GM19395 (cell line): ENCODE measurements around the gene SYCN.

Experiments used
- ATAC-seq: cut with Tn5 transposase; IDR thresholded peaks from one replicate; pipeline ENCODE4 v1.9.1; 2021; ENCODE audit warnings: mild to moderate bottlenecking, moderate library complexity; ENCODE audit not compliant: unreplicated experiment

SYCN gene

DNA sequence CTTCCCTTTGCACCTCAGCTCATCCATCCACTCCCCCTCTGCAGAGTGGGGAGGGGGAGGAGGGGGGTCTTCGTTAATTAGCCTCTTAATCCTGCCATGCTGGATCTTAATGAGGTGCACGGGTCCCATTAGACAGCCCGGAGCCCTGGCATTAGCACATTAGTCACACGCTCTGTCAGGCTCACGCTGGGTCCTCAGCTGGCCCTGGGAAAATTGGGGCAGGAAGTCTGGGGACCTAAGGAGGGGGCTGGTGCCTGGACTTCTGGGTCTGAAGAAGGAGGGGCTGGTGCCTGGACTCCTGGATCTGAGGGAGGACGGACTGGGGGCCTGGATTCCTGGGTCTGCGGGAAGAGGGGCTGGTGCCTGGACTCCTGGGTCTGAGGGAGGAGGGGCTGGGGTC is 7.7 kb downstream of the SYCN start:
- no peak for ATAC-seq

DNA sequence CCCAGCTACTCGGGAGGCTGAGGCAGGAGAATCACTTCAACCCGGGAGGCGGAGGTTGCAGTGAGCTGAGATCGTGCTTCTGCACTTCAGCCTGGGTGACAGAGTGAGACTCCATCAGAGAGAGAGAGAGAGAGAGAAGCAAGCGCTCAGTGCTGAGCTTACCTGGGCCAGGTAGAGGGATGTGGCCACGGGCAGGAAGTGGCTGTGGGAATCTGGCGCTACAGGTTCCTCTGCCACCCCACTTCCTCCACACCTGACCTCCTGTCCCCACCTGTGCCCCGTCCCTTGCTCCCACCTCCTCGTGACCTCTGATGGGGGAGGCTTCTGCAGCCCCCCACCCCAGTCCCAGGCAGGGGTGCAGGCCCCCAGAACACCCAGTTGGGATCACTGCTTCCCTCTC is 8.3 kb downstream of the SYCN start:
- no peak for ATAC-seq

DNA sequence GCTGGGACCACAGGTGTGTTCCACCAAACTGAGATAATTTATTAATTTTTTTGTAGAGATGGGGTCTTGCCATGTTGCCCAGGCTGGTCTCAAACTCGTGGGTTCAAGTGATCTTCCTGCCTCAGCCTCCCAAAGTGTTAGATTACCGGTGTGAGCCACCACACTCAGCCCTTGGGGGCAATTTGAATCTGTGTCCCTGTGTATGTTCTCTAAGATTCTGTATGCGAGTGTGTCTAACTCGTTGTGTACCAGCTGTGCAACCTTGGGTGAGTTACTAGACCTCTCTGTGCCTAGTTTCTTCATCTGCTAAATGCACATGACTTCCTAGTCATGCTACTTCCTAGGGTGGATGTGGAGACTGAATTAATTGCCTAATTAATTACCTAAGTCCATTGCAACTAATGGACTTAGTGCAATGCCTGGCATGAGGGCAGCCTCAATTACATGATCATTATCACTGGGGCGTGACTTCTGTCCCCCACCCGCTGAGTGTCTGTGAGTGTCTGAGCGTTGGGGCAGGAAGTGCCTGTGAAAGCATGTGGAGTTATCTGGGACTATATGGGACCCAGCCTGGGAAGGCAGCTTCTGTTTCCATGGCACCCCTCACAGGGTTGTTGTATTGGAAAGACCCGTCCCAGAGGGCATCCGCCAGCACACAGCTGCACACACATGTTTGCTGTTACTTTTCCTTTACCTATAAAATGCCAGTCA is 9.1 kb downstream of the SYCN start:
- ATAC-seq: no peak

DNA sequence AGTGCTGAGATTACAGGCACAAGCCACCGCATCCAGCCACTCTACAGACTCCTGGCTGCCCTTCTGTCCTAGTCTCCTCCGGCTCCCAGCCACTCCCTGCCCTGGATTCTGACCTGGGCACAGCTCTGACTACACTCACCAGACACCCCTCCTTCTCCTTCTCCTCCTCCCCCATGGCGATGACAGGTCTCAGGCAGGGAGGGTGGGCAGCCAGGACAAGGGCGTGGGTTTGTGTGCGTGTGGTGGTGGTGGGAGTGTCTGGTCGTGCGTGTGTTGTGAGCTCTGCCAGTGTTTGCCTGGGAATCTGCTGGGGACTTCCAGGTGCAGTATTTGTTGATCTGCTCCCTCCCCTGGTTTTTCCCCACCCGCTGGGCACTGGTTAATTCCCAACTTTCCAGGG is 10.3 kb downstream of the SYCN start:
- ATAC-seq: no peak

DNA sequence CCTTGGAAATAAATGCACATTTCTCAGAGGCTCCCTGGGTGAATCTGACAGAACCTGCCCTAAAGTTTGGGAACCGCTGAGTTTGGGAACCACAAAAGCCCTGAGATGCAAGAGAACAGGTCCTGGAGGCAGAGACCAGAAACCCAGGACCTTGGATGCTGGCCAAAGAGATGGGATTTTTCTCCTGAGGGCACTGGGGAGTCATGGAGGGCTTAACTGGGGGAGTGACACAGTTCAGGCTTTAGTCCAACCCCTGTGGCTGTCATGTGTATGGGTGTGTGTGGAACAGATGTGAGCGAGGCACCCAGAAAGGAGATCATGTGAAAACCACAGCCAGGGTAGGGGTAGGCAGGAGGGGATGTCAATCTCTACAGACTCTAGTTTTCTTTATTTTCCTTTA is 11.2 kb downstream of the SYCN start:
- ATAC-seq: no peak

DNA sequence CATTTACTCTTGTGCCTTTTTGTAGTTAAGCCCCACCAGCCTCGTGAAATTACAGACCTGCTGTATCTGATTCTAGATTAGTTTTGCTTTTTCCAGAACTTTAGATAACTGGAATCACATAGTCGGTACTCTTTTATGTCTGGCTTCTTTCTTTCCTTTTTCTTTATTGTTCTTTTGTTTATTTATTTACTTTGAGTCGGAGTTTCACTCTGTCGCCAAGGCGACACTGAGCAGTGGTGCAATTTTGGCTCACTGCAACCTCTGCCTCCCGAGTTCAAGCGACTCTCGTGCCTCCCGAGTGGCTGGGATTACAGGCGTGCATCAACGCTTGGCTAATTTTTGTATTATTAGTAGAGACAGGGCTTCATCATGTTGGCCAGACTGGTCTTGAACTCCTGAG is 13.3 kb downstream of the SYCN start:
- ATAC-seq: no peak

DNA sequence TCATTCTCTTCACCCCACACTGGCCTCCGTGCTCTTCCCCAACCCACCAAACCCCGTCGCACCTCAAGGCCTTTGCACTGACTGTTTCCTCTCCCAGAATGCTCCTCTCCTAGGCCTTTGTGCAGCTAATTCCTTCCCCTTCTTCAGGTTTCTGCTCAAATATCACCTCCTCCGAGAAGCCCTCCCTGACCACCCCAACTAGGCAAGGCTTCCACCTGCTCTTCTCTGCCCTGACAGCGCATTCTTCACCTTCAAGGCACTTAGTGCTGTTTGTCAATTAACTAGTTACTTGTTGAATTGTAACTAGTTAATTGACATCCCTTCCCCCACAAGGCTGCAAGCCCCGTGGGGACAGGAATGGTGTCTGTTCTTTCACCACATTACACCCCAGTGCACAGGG is 15.1 kb downstream of the SYCN start:
- ATAC-seq: no peak

DNA sequence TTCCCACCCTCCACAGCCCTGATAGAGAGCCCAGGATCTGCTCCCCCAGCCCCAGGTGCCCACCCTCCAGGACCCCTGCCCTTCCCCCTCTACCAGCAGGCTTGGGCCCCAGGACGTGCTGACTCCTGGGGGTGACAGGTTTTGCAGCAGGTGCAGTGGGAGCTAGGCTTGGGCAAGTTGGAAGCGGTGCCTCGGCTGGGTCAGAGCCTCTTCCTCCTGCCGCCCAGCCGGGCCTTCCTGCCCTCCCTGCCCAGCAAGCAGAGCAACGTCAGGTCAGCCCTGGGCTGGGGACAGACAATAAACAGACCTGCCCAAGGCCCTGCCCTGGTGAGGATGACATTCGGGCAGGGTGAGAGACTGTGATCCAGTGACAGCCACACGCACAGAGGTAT is 16.5 kb downstream of the SYCN start:
- ATAC-seq: no peak

DNA sequence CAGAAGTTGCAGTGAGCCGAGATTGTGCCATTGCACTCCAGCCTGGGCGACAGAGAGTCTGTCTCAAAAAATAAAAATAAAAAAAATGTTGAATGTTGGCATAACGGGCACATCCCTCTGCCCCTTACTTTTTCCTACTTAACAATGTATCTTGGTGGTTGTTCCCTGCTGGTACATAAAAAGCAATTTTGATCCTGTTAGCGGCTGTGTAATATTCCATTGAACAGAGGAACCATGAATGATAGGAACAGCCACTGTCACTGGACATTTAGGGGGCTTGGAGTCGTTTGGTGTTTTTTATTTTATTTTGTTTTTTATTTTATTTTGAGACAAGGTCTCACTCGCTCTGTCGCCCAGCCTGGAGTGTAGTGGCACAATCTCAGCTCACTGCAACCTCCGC is 17.7 kb downstream of the SYCN start:
- no peak for ATAC-seq

DNA sequence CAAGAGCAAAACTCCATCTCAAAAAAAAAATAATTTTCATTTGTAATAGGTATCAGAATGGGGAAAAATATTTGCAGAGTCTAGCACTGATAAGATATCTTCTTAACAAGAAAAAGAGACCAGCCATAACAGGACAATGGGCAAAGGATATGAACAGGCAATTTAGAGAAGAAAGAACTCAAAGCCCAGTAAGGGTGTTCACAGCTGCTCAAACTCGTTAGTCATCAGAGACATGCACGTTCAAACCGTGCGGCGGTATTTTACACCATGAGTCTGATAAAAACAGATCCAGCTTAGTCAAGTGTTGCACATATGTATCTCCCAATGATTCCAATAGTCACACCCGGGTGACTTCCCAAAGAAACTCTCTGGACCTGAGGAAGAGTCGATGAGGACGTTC is 21.0 kb downstream of the SYCN start:
- no peak for ATAC-seq

DNA sequence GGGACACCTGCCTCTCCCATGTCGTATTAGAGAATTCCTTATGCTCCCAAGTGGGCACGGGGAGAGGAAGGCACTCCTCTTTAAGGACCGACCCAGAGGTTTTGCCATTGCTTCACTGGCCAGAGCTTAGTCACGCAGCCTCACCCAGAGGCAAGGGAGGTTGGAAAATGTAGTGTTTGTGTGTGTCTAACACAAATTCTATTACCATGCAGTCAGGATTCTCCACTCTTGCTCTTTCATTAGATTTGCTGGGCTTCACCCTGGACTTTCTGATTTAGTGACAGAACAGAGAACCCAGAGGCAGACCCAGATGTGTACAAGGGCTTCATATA is 21.9 kb downstream of the SYCN start:
- ATAC-seq: no peak

DNA sequence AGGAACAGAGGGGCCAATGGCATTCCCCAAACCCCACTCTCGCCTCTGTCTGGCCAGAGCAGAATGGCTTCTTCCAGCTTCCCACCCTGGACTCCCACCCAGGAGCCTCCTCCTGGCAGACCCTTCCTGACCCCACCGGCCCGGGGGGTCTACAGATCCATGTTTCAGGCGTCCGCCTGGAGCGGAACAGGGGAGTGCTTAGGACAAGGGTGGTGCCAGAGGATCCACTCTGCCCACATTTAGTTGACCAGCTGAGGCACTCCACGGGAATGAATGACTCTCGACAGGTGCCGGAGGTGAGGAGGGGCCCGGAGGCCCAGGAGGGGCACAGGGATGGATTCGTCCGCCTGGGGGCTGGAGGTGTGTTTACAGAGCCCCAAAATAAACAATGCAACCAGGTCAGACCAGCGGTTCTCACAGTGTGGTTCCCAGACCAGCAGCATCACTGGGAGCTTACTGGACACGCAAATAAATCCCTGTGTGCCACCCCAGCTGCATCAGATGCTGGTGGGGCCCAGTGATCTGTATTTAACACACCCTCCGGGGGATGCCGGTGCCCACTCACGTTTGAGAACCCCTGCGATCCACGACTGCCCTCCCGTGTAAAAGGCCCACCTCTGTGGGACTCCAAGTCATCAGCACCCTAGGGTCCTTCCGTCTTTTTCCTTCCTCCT is 22.4 kb downstream of the SYCN start:
- no peak for ATAC-seq

DNA sequence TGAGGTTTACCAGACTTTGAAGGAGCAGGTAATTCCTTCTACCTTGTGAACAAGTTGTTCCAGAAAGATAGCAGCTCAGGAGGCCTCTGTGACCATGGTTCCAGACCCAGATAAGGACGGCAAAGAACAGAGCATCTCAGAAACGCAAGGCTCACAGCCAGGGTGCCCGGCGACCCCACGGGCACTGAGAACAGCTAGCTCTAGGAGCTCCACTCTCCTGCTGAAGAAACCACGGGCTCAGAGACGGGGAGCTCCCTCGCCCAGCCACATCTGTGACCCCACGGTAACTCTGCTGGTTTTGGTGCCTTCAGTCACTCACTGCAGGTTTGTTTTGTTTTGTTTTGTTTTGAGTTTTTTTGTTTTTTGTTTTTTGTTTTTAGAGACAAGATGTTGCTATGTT is 23.3 kb downstream of the SYCN start:
- ATAC-seq: no peak

DNA sequence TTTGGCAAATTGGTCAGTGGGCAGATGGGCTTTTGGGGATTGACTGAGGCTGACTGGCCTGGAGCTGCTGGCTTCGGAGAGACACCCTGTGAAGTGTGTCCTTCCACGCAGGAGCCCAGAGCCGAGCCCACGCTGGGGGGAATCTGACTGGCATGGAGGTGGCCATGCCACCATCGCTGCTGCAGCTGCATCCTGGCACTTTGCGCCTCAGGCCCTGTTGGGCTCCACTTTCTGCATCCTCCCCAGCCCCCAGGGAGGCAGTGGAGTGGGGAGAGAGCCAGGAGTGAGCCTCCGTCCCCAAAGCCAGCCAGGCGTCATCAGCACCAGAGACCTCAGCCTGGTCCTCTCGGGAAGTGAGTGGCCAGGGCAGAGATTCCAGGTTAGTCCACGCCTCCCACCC is 24.3 kb downstream of the SYCN start:
- ATAC-seq: no peak

DNA sequence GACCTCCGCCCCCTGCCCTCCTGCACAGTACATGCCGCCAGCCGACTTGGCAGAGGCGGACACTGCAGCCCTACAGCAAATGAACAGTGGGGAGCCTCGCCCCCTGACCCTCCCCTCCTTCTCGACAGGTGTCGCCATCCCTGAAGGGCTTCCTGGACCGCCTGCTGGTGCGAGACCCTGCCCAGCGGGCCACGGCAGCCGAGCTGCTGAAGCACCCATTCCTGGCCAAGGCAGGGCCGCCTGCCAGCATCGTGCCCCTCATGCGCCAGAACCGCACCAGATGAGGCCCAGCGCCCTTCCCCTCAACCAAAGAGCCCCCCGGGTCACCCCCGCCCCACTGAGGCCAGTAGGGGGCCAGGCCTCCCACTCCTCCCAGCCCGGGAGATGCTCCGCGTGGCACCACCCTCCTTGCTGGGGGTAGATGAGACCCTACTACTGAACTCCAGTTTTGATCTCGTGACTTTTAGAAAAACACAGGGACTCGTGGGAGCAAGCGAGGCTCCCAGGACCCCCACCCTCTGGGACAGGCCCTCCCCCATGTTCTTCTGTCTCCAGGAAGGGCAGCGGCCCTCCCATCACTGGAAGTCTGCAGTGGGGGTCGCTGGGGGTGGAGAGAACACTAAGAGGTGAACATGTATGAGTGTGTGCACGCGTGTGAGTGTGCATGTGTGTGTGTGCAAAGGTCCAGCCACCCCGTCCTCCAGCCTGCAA is 25.6 kb downstream of the SYCN start:
- ATAC-seq: no peak

DNA sequence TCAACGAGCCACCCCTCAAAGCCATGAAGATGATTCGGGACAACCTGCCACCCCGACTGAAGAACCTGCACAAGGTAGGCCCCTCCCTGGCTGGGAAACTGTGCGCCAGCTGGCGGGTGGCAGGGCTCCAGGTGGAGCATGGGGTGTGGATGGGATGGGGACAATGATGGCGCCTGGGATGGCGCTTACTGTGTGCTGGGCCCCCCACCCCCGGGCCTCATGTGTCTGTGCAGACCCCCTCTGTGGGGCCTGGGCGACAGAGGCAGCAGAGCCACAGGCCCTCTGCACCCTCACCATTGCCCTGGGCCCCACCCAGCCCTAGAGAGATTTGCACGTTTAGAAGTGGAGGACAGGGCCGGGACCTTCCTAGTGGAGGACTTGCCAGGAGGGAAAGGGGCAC is 26.3 kb downstream of the SYCN start:
- no peak for ATAC-seq

DNA sequence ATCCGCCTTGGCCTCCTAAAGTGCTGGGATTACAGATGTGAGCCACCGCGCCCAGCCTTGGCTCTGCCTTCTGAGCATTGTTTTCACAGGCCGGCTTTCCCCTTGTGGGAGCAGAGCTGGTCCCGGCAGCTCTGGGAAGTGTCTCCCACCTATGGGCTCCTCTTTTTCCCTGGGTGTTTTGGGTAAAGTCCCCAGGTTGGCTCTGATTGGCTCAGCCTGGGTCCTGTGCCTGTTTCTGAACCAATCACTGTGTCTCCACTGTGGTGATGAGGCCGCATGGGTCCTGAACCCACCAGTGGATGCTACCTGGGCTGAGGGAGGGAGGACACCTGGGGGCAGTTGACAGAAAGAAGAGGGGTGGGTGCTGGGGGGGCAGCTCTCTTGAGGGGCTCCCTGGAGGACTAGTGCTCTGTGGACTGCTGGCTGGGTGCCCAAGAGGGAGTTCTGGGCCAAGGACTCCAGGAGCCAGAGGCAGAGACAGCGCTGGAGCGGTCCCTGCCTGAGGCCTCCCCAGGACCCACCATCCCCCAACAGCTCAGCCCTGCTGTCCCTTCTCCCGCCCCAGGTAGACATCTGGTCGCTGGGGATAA is 26.9 kb downstream of the SYCN start:
- ATAC-seq: no peak

DNA sequence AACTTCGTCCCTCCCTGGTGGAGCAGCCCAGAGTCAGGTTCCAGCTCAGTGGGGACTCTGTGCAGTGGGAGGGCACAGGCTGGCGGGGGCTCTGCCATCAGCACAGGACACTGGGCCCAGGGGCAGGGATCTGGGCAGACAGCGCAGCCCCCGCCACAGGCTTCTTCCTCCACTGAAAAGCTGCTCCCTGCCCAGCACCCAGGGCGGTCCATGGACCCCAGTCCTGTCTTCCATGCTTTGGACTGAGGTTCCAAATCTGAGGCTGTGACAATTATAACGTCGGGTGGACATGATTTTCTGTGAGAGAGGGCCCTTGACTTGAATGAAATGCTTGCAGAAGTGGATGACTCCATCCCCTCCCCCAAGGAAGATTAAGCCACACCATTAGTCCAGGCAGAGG is 28.5 kb downstream of the SYCN start:
- no peak for ATAC-seq

DNA sequence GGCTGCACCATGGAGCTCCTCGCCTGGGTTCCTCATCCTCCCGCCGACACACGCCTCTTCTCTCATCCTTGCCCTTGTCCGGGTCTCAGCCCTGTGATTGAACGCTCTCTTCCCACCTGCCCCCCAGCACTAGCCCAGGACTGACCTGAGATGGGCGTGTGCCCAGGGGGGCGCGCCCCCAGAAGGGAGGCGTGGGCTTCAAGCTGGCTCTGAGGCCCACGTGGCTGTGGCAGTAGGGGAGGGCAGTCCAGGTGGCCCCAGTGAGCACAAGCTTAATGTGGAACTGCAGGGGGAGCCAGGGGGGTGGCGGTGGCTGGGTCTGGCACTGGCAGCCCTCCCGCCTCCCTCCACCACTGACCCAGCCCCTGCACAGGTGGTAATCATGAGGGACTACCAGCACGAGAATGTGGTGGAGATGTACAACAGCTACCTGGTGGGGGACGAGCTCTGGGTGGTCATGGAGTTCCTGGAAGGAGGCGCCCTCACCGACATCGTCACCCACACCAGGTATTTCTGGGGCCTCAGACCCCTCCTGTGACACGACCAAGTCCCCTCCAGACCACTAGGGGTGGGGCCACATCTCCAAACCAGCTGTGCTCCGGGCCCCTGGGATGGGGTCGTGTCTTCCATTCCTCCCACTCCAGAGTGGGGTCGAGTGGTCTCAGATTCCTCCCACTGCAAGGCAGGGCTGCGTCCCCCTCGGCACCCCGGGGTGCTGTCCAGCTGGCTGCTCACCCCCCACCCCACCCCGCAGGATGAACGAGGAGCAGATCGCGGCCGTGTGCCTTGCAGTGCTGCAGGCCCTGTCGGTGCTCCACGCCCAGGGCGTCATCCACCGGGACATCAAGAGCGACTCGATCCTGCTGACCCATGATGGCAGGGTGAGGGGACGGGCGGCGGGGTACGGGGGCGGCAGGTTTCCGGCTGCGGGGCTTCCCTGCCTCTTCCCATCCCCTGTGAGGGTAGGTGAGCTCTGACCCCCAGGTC is 29.2 kb downstream of the SYCN start:
- no peak for ATAC-seq

DNA sequence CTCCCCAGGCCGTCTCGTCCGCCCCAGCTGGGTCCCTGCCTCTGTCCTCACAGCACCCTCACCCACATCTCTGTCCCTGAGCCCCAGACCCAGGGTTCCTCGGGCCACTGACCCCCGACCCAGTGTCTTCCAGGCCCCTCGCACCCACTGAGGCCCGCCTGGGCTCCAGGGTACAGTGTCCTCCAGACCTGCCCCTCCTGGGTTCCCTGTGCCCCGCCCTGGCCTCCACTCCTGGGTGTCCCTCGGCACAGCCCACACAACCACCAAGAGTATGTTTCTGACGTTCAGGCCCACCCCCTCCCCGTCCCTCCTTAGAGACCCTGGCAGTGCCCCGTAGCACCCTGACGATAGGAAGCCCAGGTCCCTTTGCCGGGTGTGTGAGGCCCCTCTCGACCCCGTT is 29.9 kb downstream of the SYCN start:
- ATAC-seq: no peak

DNA sequence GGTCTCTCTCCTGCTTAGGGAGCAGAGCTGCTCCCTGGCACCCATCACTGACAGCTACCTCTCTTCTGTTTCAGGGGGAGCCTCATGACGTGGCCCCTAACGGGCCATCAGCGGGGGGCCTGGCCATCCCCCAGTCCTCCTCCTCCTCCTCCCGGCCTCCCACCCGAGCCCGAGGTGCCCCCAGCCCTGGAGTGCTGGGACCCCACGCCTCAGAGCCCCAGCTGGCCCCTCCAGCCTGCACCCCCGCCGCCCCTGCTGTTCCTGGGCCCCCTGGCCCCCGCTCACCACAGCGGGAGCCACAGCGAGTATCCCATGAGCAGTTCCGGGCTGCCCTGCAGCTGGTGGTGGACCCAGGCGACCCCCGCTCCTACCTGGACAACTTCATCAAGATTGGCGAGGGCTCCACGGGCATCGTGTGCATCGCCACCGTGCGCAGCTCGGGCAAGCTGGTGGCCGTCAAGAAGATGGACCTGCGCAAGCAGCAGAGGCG is 30.5 kb downstream of the SYCN start:
- ATAC-seq: no peak
